GM20000 (cell line): ENCODE measurements around the gene SLC7A1.

Source experiments
- DNase-seq: peaks from one replicate; pipeline ENCODE4 v3.0.0; 2012; ENCODE audit warnings: low spot score
- CTCF ChIP-seq: IDR thresholded peaks from 2 replicates; pipeline ENCODE4 v1.5.1; 2012; ENCODE audit warnings: mild to moderate bottlenecking, control low read depth; ENCODE audit errors: extremely low read depth, missing control alignments

Gene SLC7A1

GRCh38 chr13:29482504-29482903 is 113.0 kb downstream of the SLC7A1 start:
- no peak for DNase-seq
- TF ChIP-seq CTCF, result no peak

GRCh38 chr13:29481603-29482002 is 113.9 kb downstream of the SLC7A1 start:
- TF ChIP-seq CTCF, result no peak
- no peak for DNase-seq

DNA sequence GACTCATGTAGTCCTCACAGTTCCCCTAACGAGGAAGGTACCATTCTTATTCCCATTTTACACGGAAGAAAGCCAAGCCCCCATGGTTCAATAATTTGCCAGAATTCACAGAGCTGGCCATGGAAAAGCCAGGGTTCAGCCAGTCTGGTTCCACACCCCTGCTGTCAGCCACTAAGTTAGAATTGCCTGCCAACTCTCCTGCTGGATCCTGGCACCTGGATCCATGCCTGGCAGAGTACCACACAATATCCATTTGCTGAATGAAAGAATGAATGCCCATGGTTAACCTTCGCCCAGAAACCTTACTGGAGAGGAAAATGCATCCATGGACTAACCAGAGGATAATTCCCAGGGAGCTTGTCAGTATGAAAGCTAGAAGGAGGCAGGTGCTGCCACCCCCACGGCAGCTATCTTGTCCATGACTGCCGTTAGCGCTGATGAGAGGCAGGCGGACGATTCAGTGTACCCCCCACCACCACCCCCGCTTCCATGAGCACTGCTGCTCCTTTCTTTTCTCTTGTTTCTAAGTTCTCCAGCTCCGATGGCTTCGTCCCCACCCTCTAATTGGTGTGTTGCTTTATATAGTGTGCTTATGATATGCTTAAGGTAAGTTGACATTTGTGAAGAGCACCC is 114.5 kb downstream of the SLC7A1 start:
- TF ChIP-seq CTCF, result no peak
- no peak for DNase-seq

DNA sequence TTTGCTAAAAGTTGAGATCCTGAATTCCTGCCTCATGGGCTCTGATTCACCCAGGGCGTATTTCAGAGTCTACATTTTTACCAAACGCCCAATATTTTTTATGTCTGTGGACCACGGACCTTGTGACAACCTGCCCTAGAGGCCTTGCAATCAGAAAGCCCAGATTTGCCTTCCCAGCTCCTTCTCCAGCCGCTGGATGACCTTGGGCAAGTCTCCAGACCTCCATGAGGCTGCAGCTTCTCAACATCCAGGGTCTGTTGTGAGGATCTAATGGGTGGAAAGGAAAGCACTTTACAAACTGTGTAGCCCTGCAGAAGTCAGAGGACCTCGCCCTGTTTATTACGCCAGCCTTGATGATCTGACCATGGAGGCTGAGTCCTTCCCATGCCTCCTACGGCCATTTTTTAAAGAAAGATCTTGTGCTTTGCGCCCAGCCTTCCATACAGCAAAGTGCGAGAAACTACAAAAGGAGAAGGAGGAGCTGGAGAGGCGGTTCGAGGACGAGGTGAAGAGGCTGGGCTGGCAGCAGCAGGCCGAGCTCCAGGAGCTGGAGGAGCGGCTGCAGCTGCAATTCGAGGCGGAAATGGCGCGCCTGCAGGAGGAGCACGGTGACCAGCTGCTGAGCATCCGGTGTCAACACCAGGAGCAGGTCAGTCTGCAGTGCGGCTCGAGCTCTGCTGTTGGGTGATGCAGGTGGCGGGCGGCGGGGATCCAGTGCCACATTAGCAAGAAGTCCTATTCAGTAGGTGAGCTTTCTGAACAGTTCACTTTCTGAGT is 115.6 kb downstream of the SLC7A1 start:
- DNase-seq, result no peak
- no peak for TF ChIP-seq CTCF

- TF ChIP-seq CTCF, result no peak
- no peak for DNase-seq
Observed at GRCh38 chr13:29476046-29476445, 119.4 kb downstream of the SLC7A1 start.

- no peak for TF ChIP-seq CTCF
- DNase-seq, result no peak
Observed at GRCh38 chr13:29474991-29475390, 120.5 kb downstream of the SLC7A1 start.

- no peak for DNase-seq
- no peak for TF ChIP-seq CTCF
Observed at GRCh38 chr13:29473166-29473565, 122.3 kb downstream of the SLC7A1 start.
